Liver (tissue), 3 donors: ENCODE measurements around the gene BRSK2.

Source experiments
- ATF3 ChIP-seq: IDR thresholded peaks from 2 replicates; pipeline ENCODE4 v1.6.1; 2016; ENCODE audit warnings: antibody characterized with exemption
- CTCF ChIP-seq: fragments of 150-350 bp; IDR thresholded peaks from 2 replicates; pipeline ENCODE4 v1.5.1; 2017; ENCODE audit warnings: improper control_type of control experiment, low read depth, low read length; ENCODE audit not compliant: missing input control
- EGR1 ChIP-seq, 2 donors: IDR thresholded peaks; 2 replicates each; pipeline ENCODE4 v1.6.1; 2016 to 2018; ENCODE audit warnings: antibody characterized with exemption in 2 of 2, low read depth in 2 of 2
- GABPA ChIP-seq, 2 donors: IDR thresholded peaks in 1 of 2; conservative IDR thresholded peaks in 1 of 2; 2 replicates each; pipeline ENCODE4 v1.6.1; 2016; ENCODE audit warnings: antibody characterized with exemption in 2 of 2, mild to moderate bottlenecking in 1 of 2, moderate library complexity in 1 of 2
- REST ChIP-seq: IDR thresholded peaks from 2 replicates; pipeline ENCODE4 v1.6.1; 2016; ENCODE audit warnings: antibody characterized with exemption, mild to moderate bottlenecking
- donor health status: healthy.
- donor health status: healthy.

- TF ChIP-seq CTCF (no peak), ATF3 (no peak), GABPA (IDR thresholded peaks at IDR 0.05 in 1 of 2, conservative IDR thresholded peaks at IDR 0.05 in 1 of 2) (no peak), EGR1 (IDR thresholded peaks at IDR 0.05; ENCODE audit: low read depth in 2 of 2) (no peak), REST (no peak)
These were observed 59.1 kb downstream of the BRSK2 start for GRCh38 chr11:1448882-1449281.
